ENCODE measurements around the gene EXD2.
"Not testable (repeated sequence)": the region's sequence is repeated elsewhere in the genome, so short reads cannot be mapped to it uniquely, and the experiment has no call there.

Gene EXD2

DNA sequence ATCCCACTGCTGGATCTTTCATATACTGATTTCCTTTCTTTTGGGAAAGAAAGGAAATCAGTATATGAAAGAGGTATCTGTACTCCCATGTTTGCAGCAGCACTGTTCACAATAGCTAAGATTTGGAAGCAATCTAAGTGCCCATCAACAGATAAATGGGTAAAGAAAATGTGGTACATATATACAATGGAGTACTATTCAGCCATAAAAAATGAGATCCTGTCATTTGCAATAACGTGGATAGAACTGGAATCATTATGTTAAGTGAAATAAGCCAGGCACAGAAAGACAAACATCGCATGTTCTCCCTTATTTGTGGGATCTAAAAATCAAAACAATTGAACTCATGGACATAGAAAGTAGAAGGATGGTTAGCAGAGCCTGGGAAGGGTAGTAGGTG lies 25.5 kb upstream of the EXD2 start:
- H3K27me3 ChIP-seq (ENCODE audit: insufficient read depth, low read length); H3K9me3 ChIP-seq (ENCODE audit: low read length); H3K4me3 ChIP-seq (ENCODE audit: low read length); H3K4me1 ChIP-seq (ENCODE audit: insufficient read depth, low read length); H3K36me3 ChIP-seq (ENCODE audit: insufficient read depth, low read length); H2AFZ ChIP-seq (ENCODE audit: low read depth, low read length): not testable (repeated sequence)

DNA sequence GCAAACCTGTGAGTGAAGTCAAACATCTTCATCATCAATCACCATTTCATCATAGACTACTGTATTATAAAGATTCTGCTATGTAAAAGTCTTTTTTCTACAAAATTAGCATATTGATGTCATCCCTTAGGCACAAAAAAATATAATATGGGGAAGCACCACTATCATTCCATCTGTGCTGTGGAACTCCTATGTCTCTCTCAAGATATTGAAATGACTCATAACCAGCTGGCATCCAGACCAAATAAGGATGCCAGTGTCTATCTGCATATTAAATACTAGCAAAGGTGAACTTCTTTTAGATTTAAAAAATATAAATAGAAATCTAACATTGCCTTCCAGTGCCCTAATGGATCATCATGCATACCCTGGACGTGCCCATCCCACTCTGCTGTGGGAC lies 20.5 kb upstream of the EXD2 start:
- no peak overlapping the region for H3K4me3 ChIP-seq (ENCODE audit: low read length)
- no peaks in the 10 kb centered on the region for H3K9me3 ChIP-seq (ENCODE audit: low read length)
- H3K36me3 ChIP-seq (ENCODE audit: insufficient read depth, low read length) = no peaks in the 10 kb centered on the region
- H3K27me3 ChIP-seq (ENCODE audit: insufficient read depth, low read length) = no peaks in the 10 kb centered on the region
- H3K4me1 ChIP-seq (ENCODE audit: insufficient read depth, low read length) = peaks cover 9% of the 10 kb centered on the region
- H2AFZ ChIP-seq (ENCODE audit: low read depth, low read length) = no peak overlapping the region

DNA sequence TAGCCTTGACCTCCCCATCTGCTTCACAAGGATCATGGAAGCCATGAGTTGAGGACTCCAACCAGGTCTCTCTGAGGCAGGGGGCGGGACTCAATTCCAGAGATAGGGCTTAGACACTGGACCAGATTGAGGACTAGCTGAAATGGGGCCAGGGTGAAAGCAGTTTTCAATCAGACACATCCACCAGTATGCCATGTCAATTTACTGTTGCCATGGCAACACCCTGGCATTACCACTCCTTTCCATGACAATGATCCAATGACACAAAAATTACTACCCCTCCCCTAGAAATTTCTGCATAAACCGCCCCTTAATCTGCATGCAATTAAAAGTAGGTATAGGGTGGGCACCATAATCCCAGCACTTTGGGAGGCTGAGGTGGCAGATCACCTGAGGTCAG lies 19.7 kb upstream of the EXD2 start:
- H3K4me3 ChIP-seq (ENCODE audit: low read length) = no peak overlapping the region
- no peaks in the 10 kb centered on the region for H3K27me3 ChIP-seq (ENCODE audit: insufficient read depth, low read length)

DNA sequence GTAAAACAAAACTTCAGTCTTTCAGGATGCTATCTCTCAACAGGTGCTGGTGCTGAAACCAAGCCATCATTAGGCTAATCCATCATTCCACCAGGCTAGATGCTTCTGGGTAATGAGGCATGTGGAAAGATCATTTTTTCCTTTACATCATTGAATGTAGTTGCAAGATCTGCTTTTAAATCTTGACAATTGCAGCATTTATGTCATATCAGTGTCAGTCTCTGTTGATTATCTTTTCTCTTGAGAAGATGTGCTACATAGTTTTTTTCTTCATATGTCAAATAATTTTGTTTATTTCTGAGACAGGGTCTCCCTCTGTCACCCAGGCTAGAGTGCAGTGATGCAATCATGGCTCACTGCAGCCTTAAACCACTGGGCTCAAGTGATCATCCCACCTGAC lies 16.2 kb upstream of the EXD2 start:
- Histone ChIP-seq H3K4me1 (ENCODE audit: insufficient read depth, low read length) (peaks cover 9% of the 10 kb centered on the region), H3K36me3 (ENCODE audit: insufficient read depth, low read length) (no peaks in the 10 kb centered on the region), H3K9me3 (ENCODE audit: low read length) (no peaks in the 10 kb centered on the region), H2AFZ (ENCODE audit: low read depth, low read length) (no peak overlapping the region), H3K27me3 (ENCODE audit: insufficient read depth, low read length) (no peaks in the 10 kb centered on the region), H3K4me3 (ENCODE audit: low read length) (no peak overlapping the region)

More for the DNA sequence above, 19.7 kb upstream of the EXD2 start:
- H3K36me3 ChIP-seq (ENCODE audit: insufficient read depth, low read length) = no peaks in the 10 kb centered on the region
- no peak overlapping the region for H2AFZ ChIP-seq (ENCODE audit: low read depth, low read length)
- H3K9me3 ChIP-seq (ENCODE audit: low read length) = no peaks in the 10 kb centered on the region
- H3K4me1 ChIP-seq (ENCODE audit: insufficient read depth, low read length) = peaks cover 9% of the 10 kb centered on the region

DNA sequence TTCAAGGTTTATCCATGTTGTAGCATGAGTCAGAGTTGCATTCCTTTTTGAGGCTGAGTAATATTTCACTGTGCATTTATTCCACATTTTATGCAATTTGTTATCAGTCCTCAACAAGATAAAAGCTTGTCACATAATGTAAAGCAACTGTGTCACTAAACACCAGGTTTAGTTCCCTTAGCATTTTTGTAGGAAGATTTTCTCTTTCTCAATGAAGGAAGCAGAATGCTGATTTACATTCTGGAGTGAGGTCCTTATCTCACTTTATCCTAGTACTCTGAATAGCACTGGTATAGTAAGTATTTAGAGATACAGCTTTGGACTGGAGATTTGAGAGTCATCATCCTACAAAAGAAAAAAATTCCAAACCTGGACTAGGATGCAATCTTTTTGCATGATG lies 9.8 kb upstream of the EXD2 start:
- H3K27me3 ChIP-seq (ENCODE audit: insufficient read depth, low read length) = no peaks in the 10 kb centered on the region
- no peak overlapping the region for H2AFZ ChIP-seq (ENCODE audit: low read depth, low read length)
- H3K36me3 ChIP-seq (ENCODE audit: insufficient read depth, low read length) = no peaks in the 10 kb centered on the region
- H3K4me3 ChIP-seq (ENCODE audit: low read length) = no peak overlapping the region
- H3K4me1 ChIP-seq (ENCODE audit: insufficient read depth, low read length) = no peaks in the 10 kb centered on the region
- no peaks in the 10 kb centered on the region for H3K9me3 ChIP-seq (ENCODE audit: low read length)

DNA sequence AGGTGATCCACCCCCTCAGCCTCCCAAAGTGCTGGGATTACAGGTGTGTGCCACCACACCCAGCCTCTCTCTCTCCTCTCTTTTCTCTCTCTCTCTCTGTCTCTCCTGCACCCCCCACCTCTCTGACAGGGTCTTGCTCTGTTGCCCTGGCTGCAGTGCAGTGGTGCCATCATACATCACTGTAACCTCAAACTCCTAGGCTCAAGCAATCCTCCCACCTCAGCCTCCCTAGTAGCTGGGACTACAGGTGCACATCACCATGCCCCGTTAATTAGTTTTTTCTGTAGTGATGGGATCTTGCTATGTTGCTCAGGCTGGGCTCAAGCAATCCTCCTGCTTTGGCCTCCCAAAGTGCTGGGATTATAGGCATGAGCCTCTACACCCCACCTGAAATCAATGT lies 8.7 kb upstream of the EXD2 start:
- H3K4me1 ChIP-seq (ENCODE audit: insufficient read depth, low read length); H3K36me3 ChIP-seq (ENCODE audit: insufficient read depth, low read length); H3K4me3 ChIP-seq (ENCODE audit: low read length); H3K9me3 ChIP-seq (ENCODE audit: low read length); H3K27me3 ChIP-seq (ENCODE audit: insufficient read depth, low read length); H2AFZ ChIP-seq (ENCODE audit: low read depth, low read length): not testable (repeated sequence)

DNA sequence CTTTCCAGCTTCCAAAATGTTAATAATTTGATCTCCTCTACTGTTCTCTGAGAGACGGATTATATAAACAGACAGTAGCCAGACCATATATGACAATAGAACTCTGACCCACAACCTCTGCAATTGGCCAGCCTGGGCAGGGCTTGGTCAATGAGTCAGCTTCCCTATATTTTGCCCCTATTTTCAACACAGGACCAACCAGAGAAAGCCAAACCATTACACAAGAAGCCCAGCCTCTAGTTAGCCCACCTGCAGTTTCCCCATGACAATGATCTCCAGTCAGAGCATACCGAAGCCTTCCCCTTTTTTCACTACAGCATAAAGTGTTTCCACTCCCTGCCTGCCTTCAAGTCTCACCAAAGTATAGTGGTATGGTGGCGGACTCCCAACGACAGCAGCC lies 7.6 kb upstream of the EXD2 start:
- Histone ChIP-seq H3K4me1 (ENCODE audit: insufficient read depth, low read length) (no peaks in the 10 kb centered on the region), H3K9me3 (ENCODE audit: low read length) (no peaks in the 10 kb centered on the region), H3K27me3 (ENCODE audit: insufficient read depth, low read length) (no peaks in the 10 kb centered on the region), H3K4me3 (ENCODE audit: low read length) (no peak overlapping the region), H3K36me3 (ENCODE audit: insufficient read depth, low read length) (no peaks in the 10 kb centered on the region), H2AFZ (ENCODE audit: low read depth, low read length) (no peak overlapping the region)

DNA sequence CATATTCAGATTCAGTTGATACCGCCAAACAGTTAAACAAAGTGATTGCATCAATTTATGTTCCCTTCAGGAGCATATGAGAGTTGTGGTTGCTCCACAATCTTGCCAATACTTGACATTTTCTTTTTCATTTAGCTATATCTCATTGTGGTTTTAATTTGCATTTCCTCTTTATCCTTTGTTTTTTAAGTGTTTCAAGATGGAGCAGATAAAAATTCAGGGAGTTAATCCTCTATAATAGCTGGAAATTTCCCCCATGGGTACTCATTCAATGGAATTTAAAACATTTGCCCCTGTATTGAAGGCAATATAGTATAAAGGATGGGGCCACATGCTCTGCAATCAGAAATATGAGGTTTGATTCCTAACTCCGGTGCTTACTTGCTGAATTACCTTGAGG lies 1.1 kb upstream of the EXD2 start:
- Histone ChIP-seq H3K27me3 (ENCODE audit: insufficient read depth, low read length) (no peaks in the 10 kb centered on the region), H3K36me3 (ENCODE audit: insufficient read depth, low read length) (no peaks in the 10 kb centered on the region), H2AFZ (ENCODE audit: low read depth, low read length) (no peak overlapping the region), H3K9me3 (ENCODE audit: low read length) (no peaks in the 10 kb centered on the region), H3K4me3 (ENCODE audit: low read length) (no peak overlapping the region), H3K4me1 (ENCODE audit: insufficient read depth, low read length) (peaks cover 12% of the 10 kb centered on the region)

DNA sequence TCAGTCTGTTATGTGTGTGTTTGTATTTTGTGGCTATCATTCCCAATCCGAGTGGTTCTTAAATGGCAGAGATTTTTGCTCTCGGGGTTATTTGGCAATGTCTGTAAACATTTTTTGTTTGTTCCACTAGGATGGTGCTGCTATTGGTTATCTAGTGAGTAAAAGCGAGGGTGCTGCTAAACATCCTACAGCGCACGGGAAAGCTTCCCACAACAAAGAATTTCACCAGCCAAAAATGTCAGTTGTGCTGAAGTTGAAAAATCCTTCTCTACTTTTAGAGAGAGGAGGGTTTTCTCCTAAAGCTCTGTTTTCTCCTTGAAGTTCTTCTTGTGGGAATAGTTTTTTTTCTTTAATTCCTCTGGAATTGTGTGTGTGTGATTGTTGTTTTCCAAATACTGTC lies 2.4 kb downstream of the EXD2 start:
- H3K4me1 ChIP-seq (ENCODE audit: insufficient read depth, low read length) = peaks cover 12% of the 10 kb centered on the region
- H3K27me3 ChIP-seq (ENCODE audit: insufficient read depth, low read length) = no peaks in the 10 kb centered on the region
- no peaks in the 10 kb centered on the region for H3K36me3 ChIP-seq (ENCODE audit: insufficient read depth, low read length)
- no peak overlapping the region for H3K4me3 ChIP-seq (ENCODE audit: low read length)
- no peak overlapping the region for H2AFZ ChIP-seq (ENCODE audit: low read depth, low read length)
- no peaks in the 10 kb centered on the region for H3K9me3 ChIP-seq (ENCODE audit: low read length)

DNA sequence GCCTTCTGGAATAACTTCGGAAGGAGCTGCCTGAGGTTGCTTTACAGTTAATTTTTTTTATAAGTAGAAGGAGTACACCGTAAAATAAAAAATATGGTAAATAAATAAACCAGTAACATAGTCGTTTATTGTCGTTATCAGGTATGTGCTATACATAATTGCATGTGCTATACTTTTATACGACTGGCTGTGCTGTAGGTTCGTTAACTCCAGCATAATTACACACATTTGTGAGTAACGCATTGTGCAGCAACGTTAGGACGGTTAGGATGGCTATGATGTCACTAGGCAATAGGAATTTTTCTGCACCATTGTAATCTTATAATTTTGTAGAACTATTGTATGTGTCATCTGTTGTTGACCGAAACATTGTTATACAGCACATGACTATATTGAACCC lies 8.5 kb downstream of the EXD2 start:
- H3K27me3 ChIP-seq (ENCODE audit: insufficient read depth, low read length) = no peaks in the 10 kb centered on the region
- peaks cover 2% of the 10 kb centered on the region for H3K9me3 ChIP-seq (ENCODE audit: low read length)
- H2AFZ ChIP-seq (ENCODE audit: low read depth, low read length) = no peak overlapping the region
- peaks cover 3% of the 10 kb centered on the region for H3K4me1 ChIP-seq (ENCODE audit: insufficient read depth, low read length)
- no peak overlapping the region for H3K4me3 ChIP-seq (ENCODE audit: low read length)
- H3K36me3 ChIP-seq (ENCODE audit: insufficient read depth, low read length) = no peaks in the 10 kb centered on the region

DNA sequence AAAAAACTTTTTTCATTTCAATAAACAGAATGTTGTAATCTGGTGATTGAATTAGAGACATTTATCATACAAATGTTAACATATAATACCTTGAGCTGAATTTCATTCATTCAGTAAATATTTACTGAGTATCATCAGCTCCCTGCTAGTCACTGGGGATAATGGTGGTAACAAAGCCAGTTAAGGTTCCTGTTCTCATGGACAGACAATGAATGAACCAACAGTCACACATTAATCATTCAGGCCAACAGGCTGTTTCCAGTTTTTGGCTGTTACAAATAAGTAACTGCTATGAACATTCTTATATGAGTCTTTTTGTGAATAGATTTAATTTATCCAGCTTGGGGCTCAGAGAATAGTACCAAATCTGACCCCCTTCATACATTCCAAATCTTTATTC lies 13.5 kb downstream of the EXD2 start:
- peaks cover 5% of the 10 kb centered on the region for H3K4me1 ChIP-seq (ENCODE audit: insufficient read depth, low read length)
- H3K27me3 ChIP-seq (ENCODE audit: insufficient read depth, low read length) = no peaks in the 10 kb centered on the region
- H2AFZ ChIP-seq (ENCODE audit: low read depth, low read length) = no peak overlapping the region
- H3K4me3 ChIP-seq (ENCODE audit: low read length) = no peak overlapping the region
- H3K36me3 ChIP-seq (ENCODE audit: insufficient read depth, low read length) = peaks cover 5% of the 10 kb centered on the region
- H3K9me3 ChIP-seq (ENCODE audit: low read length) = peaks cover 2% of the 10 kb centered on the region

DNA sequence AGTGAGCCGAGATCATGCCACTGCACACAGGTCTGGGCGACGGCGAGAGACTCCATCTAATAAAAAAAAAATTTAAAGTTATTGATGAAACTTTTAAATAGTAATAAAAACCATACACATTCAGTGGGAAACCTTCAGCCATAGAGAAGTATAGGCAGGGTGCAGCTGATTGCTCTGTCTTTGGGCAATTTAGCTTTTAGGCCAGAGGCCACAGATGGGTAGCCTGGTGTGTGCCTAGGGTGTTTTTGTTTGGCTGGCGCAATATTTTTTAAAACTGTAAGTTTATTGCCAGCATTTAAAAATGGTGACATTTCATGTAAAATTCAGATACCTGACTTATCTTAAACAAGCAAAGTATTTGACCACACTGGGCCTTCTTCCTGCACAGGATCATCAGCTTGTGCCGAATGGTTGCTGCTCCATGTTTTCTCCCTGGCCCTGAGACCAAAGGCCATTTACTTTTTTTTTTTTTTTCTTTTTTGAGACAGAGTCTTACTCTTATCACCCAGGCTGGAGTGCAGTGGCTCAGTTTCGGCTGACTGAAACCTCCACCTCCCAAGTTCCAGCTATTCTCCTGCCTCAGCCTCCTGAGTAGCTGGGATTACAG lies 16.2 kb downstream of the EXD2 start:
- peaks cover 1% of the 10 kb centered on the region for H3K9me3 ChIP-seq (ENCODE audit: low read length)
- no peak overlapping the region for H2AFZ ChIP-seq (ENCODE audit: low read depth, low read length)
- peaks cover 5% of the 10 kb centered on the region for H3K4me1 ChIP-seq (ENCODE audit: insufficient read depth, low read length)
- H3K27me3 ChIP-seq (ENCODE audit: insufficient read depth, low read length) = no peaks in the 10 kb centered on the region
- H3K36me3 ChIP-seq (ENCODE audit: insufficient read depth, low read length) = peaks cover 18% of the 10 kb centered on the region
- no peak overlapping the region for H3K4me3 ChIP-seq (ENCODE audit: low read length)

DNA sequence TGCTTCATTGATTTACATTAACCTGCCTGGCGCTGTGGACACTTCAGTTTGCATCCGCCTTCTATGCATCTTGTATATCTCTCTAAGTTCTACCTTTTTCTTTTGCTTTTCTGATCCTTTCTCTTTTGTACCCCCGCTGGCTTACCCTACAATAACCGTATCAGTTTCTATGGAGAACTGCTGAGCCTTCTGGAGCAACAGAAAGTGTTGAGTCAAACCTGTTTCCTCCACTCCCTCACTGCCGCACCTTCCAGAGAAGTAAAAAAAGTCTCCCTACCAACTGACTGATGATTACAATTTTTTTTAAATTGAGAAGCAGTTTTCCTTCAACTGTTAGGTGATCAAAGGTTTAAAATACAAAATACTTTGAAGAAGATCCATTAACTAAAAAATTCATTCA lies 17.4 kb downstream of the EXD2 start:
- H2AFZ ChIP-seq (ENCODE audit: low read depth, low read length) = no peak overlapping the region
- H3K4me3 ChIP-seq (ENCODE audit: low read length) = no peak overlapping the region
- peaks cover 5% of the 10 kb centered on the region for H3K4me1 ChIP-seq (ENCODE audit: insufficient read depth, low read length)
- H3K9me3 ChIP-seq (ENCODE audit: low read length) = peaks cover 1% of the 10 kb centered on the region
- H3K36me3 ChIP-seq (ENCODE audit: insufficient read depth, low read length) = peaks cover 21% of the 10 kb centered on the region
- H3K27me3 ChIP-seq (ENCODE audit: insufficient read depth, low read length) = no peaks in the 10 kb centered on the region

DNA sequence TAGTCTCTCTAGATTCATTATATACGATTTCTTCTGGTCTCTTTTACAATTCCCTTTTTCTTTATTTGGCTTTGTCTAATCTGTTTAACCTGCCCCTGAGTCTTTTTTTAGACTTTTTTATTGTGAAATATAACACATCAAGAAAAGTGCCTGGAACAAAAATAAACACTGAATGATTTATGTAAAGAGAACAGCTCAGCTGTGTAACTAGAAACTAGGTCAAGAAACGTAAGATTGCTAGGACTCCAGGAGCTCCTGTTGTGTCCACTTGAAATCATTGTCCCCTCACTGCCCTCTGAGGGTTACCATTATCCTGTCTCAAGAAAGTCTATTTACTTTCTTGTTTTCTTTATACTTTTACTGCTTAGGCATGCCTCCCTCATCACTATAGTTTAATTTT lies 23.1 kb downstream of the EXD2 start:
- no peaks in the 10 kb centered on the region for H3K27me3 ChIP-seq (ENCODE audit: insufficient read depth, low read length)

More for the DNA sequence above, 23.1 kb downstream of the EXD2 start:
- H3K4me3 ChIP-seq (ENCODE audit: low read length) = no peak overlapping the region
- no peak overlapping the region for H2AFZ ChIP-seq (ENCODE audit: low read depth, low read length)
- H3K36me3 ChIP-seq (ENCODE audit: insufficient read depth, low read length) = peaks cover 21% of the 10 kb centered on the region
- no peaks in the 10 kb centered on the region for H3K4me1 ChIP-seq (ENCODE audit: insufficient read depth, low read length)
- H3K9me3 ChIP-seq (ENCODE audit: low read length) = peaks cover 1% of the 10 kb centered on the region

Data from neuron (in vitro differentiated cells).